AG09319 (cell line): ENCODE measurements around the gene SLC6A14.

Experiments used
- DNase-seq: peaks from one replicate; pipeline ENCODE4 v3.0.0-alpha.2; 2010; ENCODE audit warnings: low read depth; ENCODE audit errors: extremely low read depth
- TF ChIP-seq, protein P1 (sequence below): IDR thresholded peaks from 2 replicates; pipeline ENCODE4 v1.5.1; 2011; ENCODE audit warnings: low read depth, mild to moderate bottlenecking, inconsistent platforms, low read length, moderate library complexity

Gene SLC6A14

DNA sequence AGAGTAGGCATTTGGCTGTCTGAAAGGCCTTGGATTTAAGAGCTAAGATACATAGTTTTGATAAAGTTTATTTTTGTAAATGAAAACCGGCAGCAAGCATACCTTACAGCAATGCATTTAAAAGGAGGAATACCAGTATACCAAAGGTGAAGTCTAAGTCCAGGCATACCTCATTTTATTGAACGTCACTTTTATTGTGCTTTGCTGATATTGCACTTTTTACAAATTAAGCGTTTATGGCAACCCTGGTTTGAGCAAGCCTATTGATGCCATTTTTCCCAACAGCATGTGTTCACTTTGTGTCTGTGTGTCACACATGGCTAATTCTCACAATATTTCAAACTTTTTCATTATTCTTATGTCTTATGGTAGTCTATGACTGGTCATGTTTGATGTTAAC is 8.4 kb upstream of the SLC6A14 start:
- TF ChIP-seq, protein P1, sequence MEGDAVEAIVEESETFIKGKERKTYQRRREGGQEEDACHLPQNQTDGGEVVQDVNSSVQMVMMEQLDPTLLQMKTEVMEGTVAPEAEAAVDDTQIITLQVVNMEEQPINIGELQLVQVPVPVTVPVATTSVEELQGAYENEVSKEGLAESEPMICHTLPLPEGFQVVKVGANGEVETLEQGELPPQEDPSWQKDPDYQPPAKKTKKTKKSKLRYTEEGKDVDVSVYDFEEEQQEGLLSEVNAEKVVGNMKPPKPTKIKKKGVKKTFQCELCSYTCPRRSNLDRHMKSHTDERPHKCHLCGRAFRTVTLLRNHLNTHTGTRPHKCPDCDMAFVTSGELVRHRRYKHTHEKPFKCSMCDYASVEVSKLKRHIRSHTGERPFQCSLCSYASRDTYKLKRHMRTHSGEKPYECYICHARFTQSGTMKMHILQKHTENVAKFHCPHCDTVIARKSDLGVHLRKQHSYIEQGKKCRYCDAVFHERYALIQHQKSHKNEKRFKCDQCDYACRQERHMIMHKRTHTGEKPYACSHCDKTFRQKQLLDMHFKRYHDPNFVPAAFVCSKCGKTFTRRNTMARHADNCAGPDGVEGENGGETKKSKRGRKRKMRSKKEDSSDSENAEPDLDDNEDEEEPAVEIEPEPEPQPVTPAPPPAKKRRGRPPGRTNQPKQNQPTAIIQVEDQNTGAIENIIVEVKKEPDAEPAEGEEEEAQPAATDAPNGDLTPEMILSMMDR: no peak
- DNase-seq: no peak

DNA sequence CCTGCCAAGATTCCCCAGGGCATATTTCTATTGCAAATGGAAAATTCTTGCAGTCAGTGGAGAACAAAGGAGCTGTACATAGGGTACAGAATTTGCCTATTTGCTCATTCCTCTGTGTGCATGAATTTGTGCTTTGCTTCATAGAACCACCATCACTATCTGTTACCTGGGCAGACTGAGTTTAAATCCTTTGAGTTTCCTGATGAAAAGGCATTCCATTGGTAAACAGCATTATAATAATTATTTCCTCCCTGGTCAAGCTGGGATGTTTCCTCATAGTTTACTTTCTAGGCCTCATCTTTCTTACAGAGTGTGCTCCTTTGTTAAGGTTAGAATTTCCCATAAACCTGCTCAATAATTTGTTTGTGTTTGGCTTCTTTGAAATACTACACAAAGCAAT is 809 bp upstream of the SLC6A14 start:
- no peak for DNase-seq
- TF ChIP-seq, protein P1: no peak

DNA sequence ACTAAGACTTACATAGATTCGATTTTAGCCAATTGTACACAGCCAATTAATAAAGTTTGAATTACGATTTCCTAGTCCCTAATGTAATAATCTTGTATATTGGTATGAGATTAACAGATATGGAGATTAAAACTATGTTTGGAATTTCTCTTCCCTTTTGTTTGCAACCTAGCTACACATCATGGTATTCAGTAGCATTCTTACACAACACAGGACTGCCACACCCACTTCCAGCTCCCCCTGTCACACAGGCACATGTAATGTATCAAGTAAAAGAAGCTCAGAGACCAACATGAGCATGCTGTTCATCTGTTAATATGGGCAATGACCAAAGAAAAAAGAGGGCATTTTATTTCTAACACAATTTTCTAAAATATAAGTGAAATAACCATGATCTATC is 12.8 kb downstream of the SLC6A14 start:
- DNase-seq: no peak
- TF ChIP-seq, protein P1: no peak

DNA sequence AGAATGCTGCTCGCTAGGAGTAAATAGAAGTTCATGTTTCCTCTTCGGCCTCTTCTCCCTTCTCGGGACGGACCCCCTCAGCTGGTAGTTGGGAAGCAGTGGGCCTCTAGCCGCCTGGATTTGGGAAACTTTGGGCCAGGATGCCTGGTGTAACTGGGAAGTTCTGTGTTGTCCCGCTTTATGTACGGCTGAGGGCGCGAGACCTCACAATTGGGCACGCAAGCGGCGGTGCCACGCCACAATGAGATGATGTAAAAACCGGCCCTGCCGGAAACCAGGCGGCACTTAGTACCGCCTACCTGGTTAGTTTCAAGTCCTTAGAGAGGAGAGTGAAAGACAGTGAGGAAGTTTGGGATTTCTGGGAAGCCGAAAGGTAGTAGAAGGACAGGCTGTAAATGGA is 26.4 kb downstream of the SLC6A14 start, which contains the start of gene CT83:
TSS of gene CT83 (minus strand) at position 155 of the 400 bp plus-strand sequence. CDS start at position 35, 120 bp downstream.
- TF ChIP-seq, protein P1: no peak
- no peak for DNase-seq

DNA sequence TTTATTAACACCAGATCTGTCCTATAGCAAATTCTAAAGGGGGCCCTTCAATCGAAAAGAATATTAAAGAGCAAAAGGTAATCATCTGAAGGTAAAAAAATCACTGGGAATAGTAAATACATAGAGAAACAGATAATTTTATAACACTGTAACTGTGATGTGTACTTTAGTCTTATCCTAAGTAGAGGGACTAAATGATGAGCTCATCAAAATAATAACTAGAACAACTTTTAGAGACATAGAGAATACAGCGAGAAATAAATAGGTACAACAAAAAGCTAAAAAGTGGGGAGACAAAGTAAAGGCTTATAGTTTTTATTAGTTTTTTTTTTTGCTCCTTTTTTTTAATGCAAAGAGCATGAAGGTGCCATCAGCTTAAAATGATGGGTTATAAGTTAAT is 43.7 kb downstream of the SLC6A14 start:
- no peak for DNase-seq
- TF ChIP-seq, protein P1: no peak

DNA sequence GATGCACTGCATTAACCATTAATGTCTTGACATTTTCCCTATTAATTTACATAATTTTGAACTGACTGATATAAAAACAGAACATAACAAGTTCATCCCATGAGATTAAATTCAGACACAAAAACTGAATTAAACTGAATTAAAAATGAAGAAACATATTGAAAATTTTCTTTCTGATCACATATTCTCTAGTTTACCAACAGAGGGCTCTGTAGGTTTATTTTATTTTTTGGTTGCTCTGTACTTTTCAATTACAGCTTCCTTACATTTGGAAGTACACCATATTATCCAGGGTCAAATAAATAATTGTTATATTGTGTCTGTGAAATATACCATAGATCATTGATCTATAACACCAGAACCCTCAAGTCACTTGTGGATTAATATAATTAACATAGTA is 53.7 kb downstream of the SLC6A14 start:
- TF ChIP-seq, protein P1: peak; percentile 21
- DNase-seq: no peak

DNA sequence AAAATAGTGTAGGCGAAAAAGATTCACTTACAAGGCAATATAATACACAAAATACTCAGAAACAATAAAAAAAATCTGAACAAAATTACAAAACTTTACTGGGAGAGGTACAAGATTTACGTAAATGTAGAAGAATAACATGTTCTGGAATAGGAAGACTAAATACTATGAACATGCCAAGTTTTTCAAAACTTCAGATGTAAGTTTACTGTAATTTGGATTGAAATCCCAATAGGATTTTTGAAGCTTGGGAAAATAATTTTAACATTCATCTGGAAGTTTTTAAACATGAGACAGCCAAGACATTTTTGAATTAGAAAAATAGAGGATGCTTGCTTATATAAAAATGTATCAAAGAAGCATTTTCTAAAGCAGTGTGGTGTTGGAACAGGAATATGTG is 56.9 kb downstream of the SLC6A14 start:
- TF ChIP-seq, protein P1: no peak
- no peak for DNase-seq
